Kidney (tissue), 14 donors: ENCODE data around the gene JMJD4. TPM values are rescaled to one million over a fixed set of nuclear protein-coding genes. Genes with fewer than 3 reads are reported as not detected.

ENCODE experiments used
- DNase-seq, 5 donors: peaks; one replicate each; pipeline ENCODE4 v3.0.0-alpha.2; 2013 to 2020
- FAIRE-seq: peaks from 2 replicates; lab custom pipeline; 2012; peaks lifted over from hg19 to GRCh38; lab: Jason Lieb, UNC
- H3K27ac ChIP-seq, 2 donors: one replicate each; pipeline ENCODE4 v1.7.0; 2013; ENCODE audit warnings: low read depth in 2 of 2, low read length in 2 of 2, inconsistent platforms in 1 of 2
- H3K27me3 ChIP-seq: one replicate; pipeline ENCODE4 v1.7.1; 2013; ENCODE audit warnings: low read length, inconsistent platforms; ENCODE audit not compliant: control insufficient read depth, insufficient read depth
- H3K36me3 ChIP-seq, 3 donors: one replicate each; pipeline versions ENCODE4 v1.7.0 to v1.7.1; 2013; ENCODE audit warnings: low read length in 3 of 3, control low read depth in 1 of 3, inconsistent platforms in 1 of 3; ENCODE audit not compliant: insufficient read depth in 3 of 3, control insufficient read depth in 2 of 3
- H3K4me1 ChIP-seq, 3 donors: one replicate each; pipeline versions ENCODE4 v1.7.0 to v1.7.1; 2013; ENCODE audit warnings: low read length in 3 of 3, inconsistent platforms in 1 of 3, low read depth in 1 of 3; ENCODE audit not compliant: control insufficient read depth in 2 of 3, insufficient read depth in 2 of 3
- H3K4me3 ChIP-seq, 3 donors: one replicate each; pipeline versions ENCODE4 v1.7.0 to v1.8.1; 2013; ENCODE audit warnings: low read length in 3 of 3, control low read depth in 1 of 3, inconsistent platforms in 1 of 3
- H3K9ac ChIP-seq, 3 donors: one replicate each; pipeline versions ENCODE4 v1.7.0 to v1.7.1; 2013; ENCODE audit warnings: low read length in 3 of 3, control low read depth in 1 of 3, inconsistent platforms in 1 of 3
- H3K9me3 ChIP-seq, 3 donors: one replicate each; pipeline versions ENCODE4 v1.7.0 to v1.7.1; 2013; ENCODE audit warnings: low read length in 3 of 3, control low read depth in 1 of 3, inconsistent platforms in 1 of 3; ENCODE audit not compliant: control insufficient read depth in 2 of 3, insufficient read depth in 1 of 3
- CTCF ChIP-seq: IDR thresholded peaks from 3 replicates; pipeline ENCODE4 v1.5.1; 2012; ENCODE audit warnings: mild to moderate bottlenecking, moderate library complexity, borderline replicate concordance; ENCODE audit not compliant: insufficient read depth; ENCODE audit errors: extremely low read depth
- intact Hi-C: fragments of 100-400 bp; cut with DNase I; formaldehyde crosslinking; loops from one replicate; pipeline ENCODE4 v1.11.1; 2022
- polyA plus RNA-seq: library from polyadenylated mRNA; stranded (reverse); fragments of 350-450 nt; fragmentation: Illumina TruSeq; extraction: RNeasy Lipid Tissue Mini Kit (QIAGEN cat#74804); gene quantifications from one replicate; pipeline ENCODE4 v1.2.3, GENCODE V29; 2014; ENCODE audit warnings: low read depth, low replicate concordance; ENCODE audit not compliant: insufficient read depth
- total RNA-seq: library from RNA; stranded (reverse); fragmentation: NEBNext Ultra II Directional; extraction: Animal tissue kit (Norgen Biotek cat#: 25700); gene quantifications from one replicate; pipeline ENCODE4 v1.2.1, GENCODE V29; 2021
- donor health status: control.
- donor health status: control.
- donor health status: control.
- donor health status: control.
- donor health status: control.
- donor health status: DM: yes; HTN: yes; CAD: no.
- donor health status: Normal renal cell carcinoma (clear cell type).

JMJD4 gene
- total and polyA plus RNA-seq, 2 donors from 2014 or later: 12.6 to 15.9 TPM

GRCh38 chr1:227767401-227768124 is 32.5 kb upstream of the JMJD4 start:
- TF ChIP-seq CTCF: no peak
- Histone ChIP-seq H3K9me3 (peaks cover 0 to 2% (median 0%) of the 10 kb centered on the region in 3 donors), H3K27me3 (no peaks in the 10 kb centered on the region), H3K9ac (no peak overlapping the region), H3K27ac (no peak overlapping the region), H3K36me3 (peaks cover 5 to 16% (median 8%) of the 10 kb centered on the region in 3 donors), H3K4me3 (no peak overlapping the region), H3K4me1 (peaks cover 0 to 5% (median 0%) of the 10 kb centered on the region in 3 donors)
- no peak for FAIRE-seq
- DNase-seq: peak in 1 of 5 donors; percentile 13
- intact Hi-C loops: loop anchor here (10.0 kb wide), 1 partner anchor 177 kb away; the partner anchor contains the start of gene WNT9A

- H3K4me3 ChIP-seq: no peak overlapping the region
- peak in 1 of 5 donors; percentile 26 for DNase-seq
- no peak overlapping the region for H3K9ac ChIP-seq
- peaks cover 5 to 18% (median 8%) of the 10 kb centered on the region in 3 donors for H3K36me3 ChIP-seq
- H3K4me1 ChIP-seq: peaks cover 0 to 5% (median 0%) of the 10 kb centered on the region in 3 donors
- no peak for FAIRE-seq
- intact Hi-C loops: loop anchor here (10.0 kb wide), 1 partner anchor 178 kb away; the partner anchor contains the start of gene WNT9A
- no peaks in the 10 kb centered on the region for H3K27me3 ChIP-seq
- H3K9me3 ChIP-seq: peaks cover 0 to 2% (median 0%) of the 10 kb centered on the region in 3 donors
- TF ChIP-seq CTCF: no peak
- H3K27ac ChIP-seq: no peak overlapping the region
Measured at GRCh38 chr1:227766653-227767277, 31.7 kb upstream of the JMJD4 start.

DNA sequence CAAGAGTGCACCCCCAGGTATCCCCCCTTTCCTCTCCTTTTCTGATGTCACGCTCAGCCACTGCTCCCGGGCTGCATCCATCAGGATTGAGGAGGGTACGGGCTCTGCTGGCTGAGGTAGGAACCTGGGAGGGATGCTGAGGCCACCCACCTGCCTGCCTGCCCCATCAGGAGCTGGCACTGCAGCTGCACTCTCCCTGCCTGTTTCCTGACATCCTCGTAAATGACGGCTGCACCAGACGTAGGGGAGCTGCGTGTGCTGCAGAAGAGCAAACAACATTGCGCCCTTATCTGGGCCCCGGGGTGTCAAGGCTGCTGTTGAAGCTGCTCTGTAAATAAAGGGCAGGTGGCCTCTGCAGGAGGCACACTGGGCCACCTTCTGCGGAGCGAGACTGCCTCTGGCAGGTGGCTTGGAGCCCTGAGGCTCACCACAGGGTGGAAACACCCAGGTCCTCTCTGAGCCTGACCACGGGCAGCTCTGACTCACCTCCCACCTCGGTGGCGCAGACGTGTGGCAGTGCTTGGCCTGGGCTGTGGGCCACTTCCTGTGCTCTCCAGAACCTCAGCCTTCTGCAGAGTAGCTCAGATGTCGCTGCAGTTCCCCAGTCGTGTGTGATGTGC is 31.0 kb upstream of the JMJD4 start:
- intact Hi-C loops: loop anchor here (10.0 kb wide), 1 partner anchor 179 kb away; the partner anchor contains the start of gene WNT9A
- Histone ChIP-seq H3K4me3 (no peak overlapping the region), H3K27me3 (no peaks in the 10 kb centered on the region), H3K9me3 (peaks cover 0 to 2% (median 0%) of the 10 kb centered on the region in 3 donors), H3K9ac (no peak overlapping the region), H3K4me1 (peaks cover 0 to 5% (median 0%) of the 10 kb centered on the region in 3 donors), H3K36me3 (peaks cover 5 to 24% (median 8%) of the 10 kb centered on the region in 3 donors), H3K27ac (no peak overlapping the region)
- FAIRE-seq: no peak
- TF ChIP-seq CTCF: no peak
- DNase-seq: peak in 1 of 5 donors; percentile 84
